K562 (cell line): ENCODE data around the gene FSTL3. TPM values are rescaled to one million over a fixed set of nuclear protein-coding genes. Genes with fewer than 3 reads are reported as not detected.

Experiments
- ATAC-seq: fragments of 200-7000 bp; cut with Tn5 transposase; 3 replicates; pipeline ENCODE4 v1.9.1; 2020; ENCODE audit warnings: moderate library complexity
- BruUV-seq: library from RNA; stranded (reverse); fragments of 400-500 nt; replicated peaks from 2 replicates; lab custom pipeline; 2021; lab: Mats Ljungman, UMichigan
- CTCF ChIA-PET: fragments of 300-600 bp; formaldehyde crosslinking; extraction: SDS; loops from one replicate; lab custom pipeline; 2021; ENCODE audit warnings: low intra/inter-chr PET ratio; lab: Yijun Ruan, JAX
- POLR2A ChIA-PET: fragments of 300-600, 350-650 bp; sonication (Branson Sonifier 250); formaldehyde crosslinking; extraction: SDS; loops from one replicate; lab custom pipeline; 2021; ENCODE audit warnings: antibody characterized with exemption, inconsistent platforms; lab: Yijun Ruan, JAX
- DNase-seq, 4 experiments: peaks; one replicate each; pipeline versions ENCODE4 v3.0.0 to v3.0.0-alpha.2; 2011 to 2018; ENCODE audit warnings: low spot score in 3 of 4, mixed read lengths in 3 of 4; ENCODE audit errors: extremely low read depth in 1 of 4
- FAIRE-seq: peaks from 2 replicates; lab custom pipeline; 2011; peaks lifted over from hg19 to GRCh38; lab: Jason Lieb, UNC
- H2AFZ ChIP-seq: 2 replicates; pipeline ENCODE4 v1.6.0; 2011; ENCODE audit warnings: low read depth, low read length, control low read depth, inconsistent platforms
- H3K27ac ChIP-seq: fragments of 200-600 bp; 3 replicates; pipeline ENCODE4 v1.8.0; 2011; ENCODE audit warnings: low read depth, mild to moderate bottlenecking, control low read depth, inconsistent platforms, low read length, moderate library complexity, mixed read lengths; ENCODE audit errors: extremely low read depth
- H3K27me3 ChIP-seq, 2 experiments: fragments of 300-600 bp in 1 of 2; 2 replicates in 1 of 2; 3 replicates in 1 of 2; pipeline versions ENCODE4 v1.6.0 to v1.8.0; 2011; ENCODE audit warnings: inconsistent platforms in 2 of 2, low read length in 2 of 2, mild to moderate bottlenecking in 1 of 2, mixed read lengths in 1 of 2, moderate library complexity in 1 of 2; ENCODE audit not compliant: control insufficient read depth in 2 of 2, insufficient read depth in 2 of 2
- H3K36me3 ChIP-seq: fragments of 300-600 bp; 3 replicates; pipeline ENCODE4 v1.8.0; 2011; ENCODE audit warnings: mild to moderate bottlenecking, low read length, inconsistent platforms; ENCODE audit not compliant: control insufficient read depth, insufficient read depth
- H3K4me1 ChIP-seq, 2 experiments: fragments of 200-600 bp in 1 of 2; replicated peaks in 1 of 2; 2 replicates in 1 of 2; 3 replicates in 1 of 2; pipeline versions ENCODE4 v1.5.1 to v1.8.0; 2011; ENCODE audit warnings: inconsistent platforms in 2 of 2, low read length in 2 of 2, mild to moderate bottlenecking in 1 of 2, mixed read lengths in 1 of 2, moderate library complexity in 1 of 2; ENCODE audit not compliant: control insufficient read depth in 2 of 2, insufficient read depth in 2 of 2
- H3K4me2 ChIP-seq: 2 replicates; pipeline ENCODE4 v1.6.1; 2011; ENCODE audit warnings: low read length, control low read depth, inconsistent platforms, mixed read lengths; ENCODE audit not compliant: insufficient read depth
- H3K4me3 ChIP-seq: fragments of 200-600 bp; sonication (generic), shearing (Covaris generic); 2 replicates; pipeline ENCODE4 v1.5.1; 2016; ENCODE audit warnings: control low read depth, inconsistent platforms
- H3K79me2 ChIP-seq: fragments of 200-600 bp; 3 replicates; pipeline ENCODE4 v1.8.0; 2011; ENCODE audit warnings: low read length, inconsistent platforms; ENCODE audit not compliant: control insufficient read depth, insufficient read depth
- H3K9ac ChIP-seq, 2 experiments: 2 replicates each; pipeline versions ENCODE4 v1.6.0 to v1.6.1; 2011; ENCODE audit warnings: low read depth in 2 of 2, low read length in 2 of 2, control low read depth in 1 of 2, inconsistent platforms in 1 of 2, mild to moderate bottlenecking in 1 of 2, mixed read lengths in 1 of 2; ENCODE audit not compliant: insufficient read depth in 1 of 2
- H3K9me1 ChIP-seq: one replicate; pipeline ENCODE4 v1.6.0; 2011; ENCODE audit warnings: inconsistent platforms, mild to moderate bottlenecking, low read length, moderate library complexity; ENCODE audit not compliant: control insufficient read depth, insufficient read depth
- H3K9me3 ChIP-seq: replicated peaks from 2 replicates; pipeline ENCODE4 v1.5.1; 2011; ENCODE audit warnings: low read depth, low read length, inconsistent platforms; ENCODE audit not compliant: control insufficient read depth, insufficient read depth
- H4K20me1 ChIP-seq: replicated peaks from 2 replicates; pipeline ENCODE4 v1.6.1; 2011; ENCODE audit warnings: low read length, inconsistent platforms, mixed read lengths; ENCODE audit not compliant: control insufficient read depth, insufficient read depth
- IFI16 ChIP-seq: fragments of 250-450 bp; sonication (Bioruptor Pico); IDR thresholded peaks from 2 replicates; pipeline ENCODE4 v2.1.2; 2022; ENCODE audit warnings: mild to moderate bottlenecking, inconsistent platforms
- RAD51 ChIP-seq: fragments of 450-650 bp; IDR thresholded peaks from 2 replicates; pipeline ENCODE4 v1.7.1; 2016; ENCODE audit warnings: low read depth, mild to moderate bottlenecking, borderline replicate concordance
- RBM25 ChIP-seq: fragments of 200-400 bp; formaldehyde crosslinking; IDR thresholded peaks from 2 replicates; pipeline ENCODE4 v1.6.1; 2018; ENCODE audit warnings: low read length, low read depth, moderate library complexity; ENCODE audit not compliant: severe bottlenecking
- TAL1 ChIP-seq: fragments of 450-650 bp; IDR thresholded peaks from 2 replicates; pipeline ENCODE4 v1.6.1; 2016; ENCODE audit warnings: mild to moderate bottlenecking
- ZBTB33 ChIP-seq: sonication (generic); formaldehyde crosslinking; IDR thresholded peaks from 2 replicates; pipeline ENCODE4 v1.8.1; 2023; ENCODE audit warnings: mild to moderate bottlenecking, missing genetic modification reagents
- WGBS: fragments of 100-300 bp; shearing (Covaris generic); methylation state at CpG from one replicate; pipeline ENCODE4 v1.1.6; 2016; ENCODE audit warnings: low coverage, mixed read lengths; ENCODE audit not compliant: insufficient coverage; ENCODE audit errors: missing lambda C conversion rate; 5-methylcytosine and 5-hydroxymethylcytosine counted together
- in situ Hi-C: fragments of 300-500 bp; cut with MboI; formaldehyde crosslinking; loops from 4 replicates; pipeline ENCODE4 v1.15.0; 2018; ENCODE audit warnings: inconsistent platforms, mixed read lengths
- intact Hi-C: fragments of 100-400 bp; cut with micrococcal nuclease; formaldehyde crosslinking; loops from 2 replicates; pipeline ENCODE4 v1.14.2; 2022
- polyA plus RNA-seq, 8 experiments: library from polyadenylated mRNA; depleted of rRNA in 4 of 8; stranded (reverse) in 5 of 8; unstranded in 3 of 8; fragments of >200 nt; fragmentation: Nextera tagmentation in 2 of 8; fragmentation: Illumina TruSeq in 1 of 8; extraction: Ambion mirVana in 2 of 8; extraction: Trizol in 1 of 8; gene quantifications; 2 replicates each; pipeline versions ENCODE4 v1.2.1 to v1.2.3, GENCODE V29; 2011 to 2014; ENCODE audit warnings: inconsistent platforms in 1 of 8, missing spikeins in 1 of 8
- total RNA-seq, 7 experiments: library from RNA; depleted of rRNA in 6 of 7; stranded (reverse); fragments of >200 nt in 6 of 7; fragmentation: Illumina TruSeq in 2 of 7; extraction: Trizol in 2 of 7; gene quantifications; 2 replicates each; pipeline versions ENCODE4 v1.2.1 to v1.2.3, GENCODE V29; 2011 to 2021; ENCODE audit warnings: low replicate concordance in 1 of 7

FSTL3 gene
- total and polyA plus RNA-seq, 9 of the 15 experiments (the other 6 are each of a cell fraction or from before 2014, with no cell fraction given) = 0.35 to 6.8 (median 4.2) TPM; not detected in 1

GRCh38 chr19:634975-635652 lies 41.1 kb upstream of the FSTL3 start:
- DNase-seq (no peak), ATAC-seq (no peak), FAIRE-seq (no peak)
- Histone ChIP-seq H3K4me3 (no peak overlapping the region), H3K4me1 (peaks cover 4 to 58% of the 10 kb centered on the region in 2 experiments; a peak in 4 of 5 replicates), H3K27ac (no peak overlapping the region), H2AFZ (no peak overlapping the region), H3K4me2 (no peak overlapping the region), H4K20me1 (no peaks in the 10 kb centered on the region), H3K36me3 (peaks cover 21% of the 10 kb centered on the region; the same call in 2 of the 3 replicates), H3K79me2 (peaks cover 33% of the 10 kb centered on the region), H3K9ac (peak overlapping the region in 1 of 2 experiments; percentile 17; a peak in 1 of 4 replicates), H3K9me3 (no peaks in the 10 kb centered on the region), H3K9me1 (no peaks in the 10 kb centered on the region), H3K27me3 (no peaks in the 10 kb centered on the region)
- WGBS = 85% methylated on average over 14 of the region's 16 CpGs
- no TSS peak for BruUV-seq
- in situ Hi-C loops = no loop called here
- intact Hi-C loops = no loop called here
- POLR2A ChIA-PET = interaction anchor here (0.6 to 1.2 kb wide), 2 partner anchors 13 to 25 kb away, joined by 3 read pairs; no protein-coding TSS in a partner anchor
- TF ChIP-seq RBM25 (peak; percentile 37), ZBTB33 (0 out of 2 replicates have a peak, but pooled peaks have one; percentile 21), TAL1 (no peak), IFI16 (CRISPR knock-in tag) (no peak), RAD51 (no peak)
- CTCF ChIA-PET = no interaction called here
